AG09309 (cell line): ENCODE data around the gene NTM.

ENCODE experiments used
- DNase-seq: peaks from one replicate; pipeline ENCODE4 v3.0.0-alpha.2; 2010; ENCODE audit warnings: low read depth
- H3K4me3 ChIP-seq: 2 replicates; pipeline ENCODE4 v1.5.1; 2011; ENCODE audit warnings: mild to moderate bottlenecking, low read depth, low read length, moderate library complexity; ENCODE audit not compliant: control insufficient read depth
- CTCF ChIP-seq: IDR thresholded peaks from 2 replicates; pipeline ENCODE4 v1.5.1; 2011; ENCODE audit warnings: mild to moderate bottlenecking, low read depth, low read length, inconsistent platforms; ENCODE audit not compliant: insufficient read depth, control insufficient read depth; ENCODE audit errors: missing control alignments

The NTM gene

GRCh38 chr11:131845255-131845654 lies 474.8 kb downstream of the NTM start:
- no peak for DNase-seq
- TF ChIP-seq CTCF = no peak
- H3K4me3 ChIP-seq = no peak overlapping the region

DNA sequence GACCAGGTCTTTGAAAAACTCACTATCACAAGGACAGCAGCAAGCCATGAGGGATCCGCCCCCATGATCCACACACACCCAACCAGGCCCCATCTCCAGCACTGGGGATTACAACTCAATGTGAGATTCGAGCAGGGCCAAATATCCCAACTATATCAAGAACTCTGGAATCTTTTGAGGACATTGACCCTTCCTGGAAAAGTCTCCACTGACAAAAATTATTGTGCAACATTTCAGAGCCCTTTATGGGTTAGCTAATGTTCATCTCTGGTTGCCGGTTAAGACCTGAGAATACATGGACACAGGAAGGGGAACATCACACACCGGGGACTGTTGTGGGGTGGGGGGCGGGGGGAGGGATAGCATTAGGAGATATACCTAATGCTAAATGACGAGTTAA lies 479.1 kb downstream of the NTM start:
- no peak for TF ChIP-seq CTCF
- no peak for DNase-seq
- no peak overlapping the region for H3K4me3 ChIP-seq

GRCh38 chr11:131850507-131850906 lies 480.1 kb downstream of the NTM start:
- TF ChIP-seq CTCF = no peak
- H3K4me3 ChIP-seq = no peak overlapping the region
- no peak for DNase-seq

- TF ChIP-seq CTCF = no peak
- no peak overlapping the region for H3K4me3 ChIP-seq
- no peak for DNase-seq
These were observed 481.7 kb downstream of the NTM start for GRCh38 chr11:131851964-131852755.

DNA sequence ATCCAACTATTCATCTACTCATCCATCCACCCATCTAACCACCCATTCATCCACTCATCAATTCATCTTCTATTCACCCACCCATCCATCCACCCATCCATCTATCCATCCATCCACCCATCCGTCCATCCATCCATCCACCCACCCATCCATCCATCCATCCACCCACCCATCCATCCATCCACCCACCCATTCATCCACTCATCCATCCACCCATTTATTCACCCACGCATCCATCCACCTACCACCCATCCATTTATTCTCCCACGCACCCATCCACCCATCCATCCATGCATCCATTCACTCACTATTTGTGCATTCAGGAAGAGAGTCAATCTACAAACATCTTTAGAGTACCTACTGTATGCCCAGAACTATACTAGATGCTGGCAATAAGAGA lies 482.3 kb downstream of the NTM start:
- no peak for DNase-seq
- H3K4me3 ChIP-seq = no peak overlapping the region

GRCh38 chr11:131854391-131854790 lies 484.0 kb downstream of the NTM start:
- TF ChIP-seq CTCF = no peak
- DNase-seq = no peak
- H3K4me3 ChIP-seq = no peak overlapping the region

More for the DNA sequence above, 482.3 kb downstream of the NTM start:
- TF ChIP-seq CTCF = no peak
